Spleen (tissue), 7 donors: ENCODE data around the gene TTLL5.

Experiments
- POLR2AphosphoS5 ChIP-seq, 3 donors: sonication (generic); formaldehyde crosslinking; IDR thresholded peaks; one replicate each; pipeline ENCODE4 v1.5.1; 2017; ENCODE audit warnings: antibody characterized with exemption in 3 of 3
- TF ChIP-seq, protein P1 (sequence below), 11 experiments: fragments of 200-600 bp in 7 of 11; fragments of 450-650 bp in 4 of 11; sonication (generic) in 4 of 11; IDR thresholded peaks in 8 of 11; conservative IDR thresholded peaks in 3 of 11; 1 replicate in 7 of 11; 2 replicates in 4 of 11; pipeline versions ENCODE4 v1.4.0 to v1.8.0; 2016 to 2021; ENCODE audit warnings: antibody characterized with exemption in 11 of 11, inconsistent platforms in 4 of 11, mild to moderate bottlenecking in 1 of 11
- donor health status: DM: no; HTN: no; CAD: no; lungs with moderate emphysema.
- donor health status: DM: no; HTN: no; CAD: no.
- donor health status: DM: no; HTN: no; CAD: no.

GRCh38 chr14:75907756-75908359 is 246.8 kb downstream of the TTLL5 start:
- TF ChIP-seq, protein P1, sequence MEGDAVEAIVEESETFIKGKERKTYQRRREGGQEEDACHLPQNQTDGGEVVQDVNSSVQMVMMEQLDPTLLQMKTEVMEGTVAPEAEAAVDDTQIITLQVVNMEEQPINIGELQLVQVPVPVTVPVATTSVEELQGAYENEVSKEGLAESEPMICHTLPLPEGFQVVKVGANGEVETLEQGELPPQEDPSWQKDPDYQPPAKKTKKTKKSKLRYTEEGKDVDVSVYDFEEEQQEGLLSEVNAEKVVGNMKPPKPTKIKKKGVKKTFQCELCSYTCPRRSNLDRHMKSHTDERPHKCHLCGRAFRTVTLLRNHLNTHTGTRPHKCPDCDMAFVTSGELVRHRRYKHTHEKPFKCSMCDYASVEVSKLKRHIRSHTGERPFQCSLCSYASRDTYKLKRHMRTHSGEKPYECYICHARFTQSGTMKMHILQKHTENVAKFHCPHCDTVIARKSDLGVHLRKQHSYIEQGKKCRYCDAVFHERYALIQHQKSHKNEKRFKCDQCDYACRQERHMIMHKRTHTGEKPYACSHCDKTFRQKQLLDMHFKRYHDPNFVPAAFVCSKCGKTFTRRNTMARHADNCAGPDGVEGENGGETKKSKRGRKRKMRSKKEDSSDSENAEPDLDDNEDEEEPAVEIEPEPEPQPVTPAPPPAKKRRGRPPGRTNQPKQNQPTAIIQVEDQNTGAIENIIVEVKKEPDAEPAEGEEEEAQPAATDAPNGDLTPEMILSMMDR (IDR thresholded peaks at IDR 0.05 in 8 of 11, conservative IDR thresholded peaks at IDR 0.05 in 3 of 11), result no peak
- no peak for TF ChIP-seq POLR2AphosphoS5 (IDR thresholded peaks at IDR 0.05)
